AG04450 (cell line): Measurements from ENCODE around the gene TRPT1. TPM values are rescaled to one million over a fixed set of nuclear protein-coding genes. Genes with fewer than 3 reads are reported as not detected.

Experiments
- CTCF ChIA-PET: fragments of 300-600, 350-600 bp; formaldehyde crosslinking; extraction: SDS; loops from one replicate; lab custom pipeline; 2022; ENCODE audit warnings: antibody characterized with exemption, inconsistent platforms; lab: Charles Lee
- POLR2A ChIA-PET: fragments of 350-600 bp; formaldehyde crosslinking; extraction: SDS; loops from one replicate; lab custom pipeline; 2021; ENCODE audit warnings: antibody characterized with exemption, inconsistent platforms; lab: Yijun Ruan, JAX
- DNase-seq: peaks from one replicate; pipeline ENCODE4 v3.0.0-alpha.2; 2011; ENCODE audit warnings: low read depth, low spot score
- H3K27ac ChIP-seq: one replicate; pipeline ENCODE4 v1.5.1; 2012; ENCODE audit warnings: low read depth, low read length, control low read depth
- H3K27me3 ChIP-seq: one replicate; pipeline ENCODE4 v1.6.0; 2012; ENCODE audit warnings: low read length; ENCODE audit not compliant: control insufficient read depth, insufficient read depth
- H3K4me3 ChIP-seq: 2 replicates; pipeline ENCODE4 v1.5.1; 2011; ENCODE audit warnings: mild to moderate bottlenecking, low read depth, low read length, control low read depth
- H3K9me3 ChIP-seq: 2 replicates; pipeline ENCODE4 v1.5.1; 2012; ENCODE audit warnings: low read length; ENCODE audit not compliant: control insufficient read depth, insufficient read depth
- polyA plus RNA-seq: library from polyadenylated mRNA; depleted of rRNA; stranded (reverse); fragments of >200 nt; gene quantifications from 2 replicates; pipeline ENCODE4 v1.2.3, GENCODE V29; 2011
- TF ChIP-seq, protein P1 (sequence below): IDR thresholded peaks from 2 replicates; pipeline ENCODE4 v1.5.1; 2011; ENCODE audit warnings: low read depth, low read length, control low read depth, inconsistent platforms

Gene TRPT1
- polyA plus RNA-seq, 1 experiment: 21.6 TPM

DNA sequence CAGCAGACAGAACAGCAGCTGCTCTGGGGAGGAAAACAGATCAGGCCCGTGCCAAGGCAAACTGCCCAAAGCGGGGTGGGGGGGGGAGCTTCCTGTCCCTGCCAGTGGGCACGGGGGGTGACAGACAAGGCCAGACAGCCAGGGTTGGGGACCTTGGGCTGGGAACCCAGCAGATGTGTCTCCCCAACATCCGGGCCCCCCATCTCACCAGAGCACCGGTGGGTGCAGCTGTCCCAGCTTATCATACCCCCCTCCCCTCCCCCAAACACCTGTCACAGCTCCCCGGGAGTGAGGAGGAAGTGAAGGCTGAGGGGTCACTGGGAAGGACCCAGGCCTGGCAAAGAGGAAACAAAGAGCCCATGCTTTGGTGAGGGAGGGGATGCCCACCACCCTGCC lies 19.4 kb upstream of the TRPT1 start:
- peaks cover 4% of the 10 kb centered on the region; the same call in 1 of the 2 replicates for H3K9me3 ChIP-seq
- DNase-seq: no peak
- no peaks in the 10 kb centered on the region for H3K27me3 ChIP-seq
- TF ChIP-seq, protein P1, sequence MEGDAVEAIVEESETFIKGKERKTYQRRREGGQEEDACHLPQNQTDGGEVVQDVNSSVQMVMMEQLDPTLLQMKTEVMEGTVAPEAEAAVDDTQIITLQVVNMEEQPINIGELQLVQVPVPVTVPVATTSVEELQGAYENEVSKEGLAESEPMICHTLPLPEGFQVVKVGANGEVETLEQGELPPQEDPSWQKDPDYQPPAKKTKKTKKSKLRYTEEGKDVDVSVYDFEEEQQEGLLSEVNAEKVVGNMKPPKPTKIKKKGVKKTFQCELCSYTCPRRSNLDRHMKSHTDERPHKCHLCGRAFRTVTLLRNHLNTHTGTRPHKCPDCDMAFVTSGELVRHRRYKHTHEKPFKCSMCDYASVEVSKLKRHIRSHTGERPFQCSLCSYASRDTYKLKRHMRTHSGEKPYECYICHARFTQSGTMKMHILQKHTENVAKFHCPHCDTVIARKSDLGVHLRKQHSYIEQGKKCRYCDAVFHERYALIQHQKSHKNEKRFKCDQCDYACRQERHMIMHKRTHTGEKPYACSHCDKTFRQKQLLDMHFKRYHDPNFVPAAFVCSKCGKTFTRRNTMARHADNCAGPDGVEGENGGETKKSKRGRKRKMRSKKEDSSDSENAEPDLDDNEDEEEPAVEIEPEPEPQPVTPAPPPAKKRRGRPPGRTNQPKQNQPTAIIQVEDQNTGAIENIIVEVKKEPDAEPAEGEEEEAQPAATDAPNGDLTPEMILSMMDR: no peak
- CTCF ChIA-PET: interaction anchor here (0.6 to 3.3 kb wide), 4 partner anchors 41 to 59 kb away, joined by 5 to 22 read pairs (median 7); no protein-coding TSS in a partner anchor
- POLR2A ChIA-PET: interaction anchor here (0.5 to 1.9 kb wide), 7 partner anchors 11 to 1364 kb away, joined by 3 to 9 read pairs (median 4); partner anchors contain the start of genes ESRRA, FERMT3, NUDT22 and TRPT1
- H3K4me3 ChIP-seq: peak overlapping the region; percentile 98
- H3K27ac ChIP-seq: peak overlapping the region; percentile 77

DNA sequence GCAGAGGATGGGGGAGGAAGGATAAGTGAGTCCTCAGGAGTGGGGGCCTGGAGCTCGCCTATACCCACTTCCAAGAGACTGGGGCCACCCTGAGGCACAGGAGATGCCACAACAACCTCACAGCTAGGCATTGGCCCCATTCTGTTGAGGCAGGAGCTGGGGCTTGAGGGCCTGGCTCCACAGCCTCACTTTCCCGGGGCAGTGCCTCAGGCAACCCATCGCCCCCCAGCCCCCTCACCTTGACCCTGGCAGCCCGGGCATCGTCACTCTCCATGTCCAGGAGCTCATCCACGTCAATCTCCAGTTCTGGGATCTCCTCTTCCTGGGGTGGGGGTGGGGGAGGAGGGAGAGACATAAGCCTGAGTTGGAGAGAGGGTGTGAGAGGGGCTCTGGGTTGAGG lies 19.0 kb upstream of the TRPT1 start:
- CTCF ChIA-PET: interaction anchor here (0.6 to 3.3 kb wide), 4 partner anchors 40 to 59 kb away, joined by 5 to 22 read pairs (median 7); no protein-coding TSS in a partner anchor
- peak overlapping the region; percentile 77 for H3K27ac ChIP-seq
- peak overlapping the region; percentile 98 for H3K4me3 ChIP-seq
- no peaks in the 10 kb centered on the region for H3K27me3 ChIP-seq
- POLR2A ChIA-PET: interaction anchor here (0.8 to 1.9 kb wide), 4 partner anchors 11 to 60 kb away, joined by 3 to 9 read pairs (median 6); partner anchors contain the start of genes ESRRA, FERMT3, NUDT22 and TRPT1
- TF ChIP-seq, protein P1: no peak
- DNase-seq: no peak
- H3K9me3 ChIP-seq: peaks cover 4% of the 10 kb centered on the region; the same call in 1 of the 2 replicates

GRCh38 chr11:64244107-64244506 lies 18.1 kb upstream of the TRPT1 start:
- ChIA-PET POLR2A (no interaction called here), CTCF (interaction anchor here (1.3 to 3.3 kb wide), 3 partner anchors 39 to 60 kb away, joined by 7 to 22 read pairs (median 7); partner anchors contain the start of gene ESRRA)
- H3K4me3 ChIP-seq: peak overlapping the region; percentile 10; the same call in 1 of the 2 replicates
- DNase-seq: no peak
- TF ChIP-seq, protein P1: no peak
- no peaks in the 10 kb centered on the region for H3K27me3 ChIP-seq
- no peak overlapping the region for H3K27ac ChIP-seq
- peaks cover 4% of the 10 kb centered on the region; the same call in 1 of the 2 replicates for H3K9me3 ChIP-seq

DNA sequence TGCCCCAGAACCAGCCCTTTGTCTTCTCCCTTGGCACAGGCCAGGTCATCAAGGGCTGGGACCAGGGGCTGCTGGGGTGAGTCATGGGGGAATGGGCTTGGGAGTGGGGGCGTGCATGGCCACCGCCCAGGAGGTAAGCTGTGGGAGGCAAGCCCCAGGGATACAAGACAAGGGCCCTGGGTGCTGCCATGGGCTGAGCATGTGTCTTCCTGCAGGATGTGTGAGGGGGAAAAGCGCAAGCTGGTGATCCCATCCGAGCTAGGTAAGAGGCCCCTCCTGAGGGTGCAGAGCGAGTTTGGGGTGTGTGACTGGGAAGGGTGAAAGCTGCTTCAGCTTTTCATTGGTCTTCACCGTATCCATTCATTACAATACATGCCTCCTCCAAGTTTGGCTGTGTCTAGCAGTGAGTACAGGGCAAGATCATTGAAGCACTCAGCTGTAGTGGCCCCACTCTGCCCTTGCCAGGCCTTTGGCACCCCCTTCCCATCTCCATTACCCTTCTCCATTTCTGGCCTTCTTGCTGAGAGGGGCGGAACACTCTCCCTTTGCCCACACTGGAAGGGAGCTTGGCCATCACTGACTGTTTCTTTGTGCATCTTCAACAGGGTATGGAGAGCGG lies 17.4 kb upstream of the TRPT1 start:
- H3K9me3 ChIP-seq: peaks cover 4% of the 10 kb centered on the region; the same call in 1 of the 2 replicates
- DNase-seq: no peak
- TF ChIP-seq, protein P1: no peak
- ChIA-PET POLR2A (interaction anchor here (0.8 to 1.1 kb wide), 2 partner anchors 27 to 58 kb away, joined by 3 read pairs; partner anchors contain the start of gene STIP1), CTCF (interaction anchor here (1.3 to 3.3 kb wide), 4 partner anchors 9 to 61 kb away, joined by 3 to 22 read pairs (median 7); partner anchors contain the start of gene ESRRA)
- H3K4me3 ChIP-seq: peak overlapping the region; percentile 84
- H3K27ac ChIP-seq: peak overlapping the region; percentile 21
- H3K27me3 ChIP-seq: no peaks in the 10 kb centered on the region
